Gastrocnemius medialis (tissue), 4 donors: ENCODE results near the gene CARD8. TPM values are rescaled to one million over a fixed set of nuclear protein-coding genes. Genes with fewer than 3 reads are reported as not detected.

Source experiments
- ATAC-seq, 2 donors: fragments of 150-250 bp; one replicate each; pipeline ENCODE4 v1.9.1; 2016
- DNase-seq, 2 donors: peaks; one replicate each; pipeline ENCODE4 v3.0.0-alpha.2; 2019
- H3K27ac ChIP-seq, 4 donors: fragments of 200-600 bp; sonication (generic); 1 replicate in 1 of 4; 2 replicates in 3 of 4; pipeline ENCODE4 v1.5.1; 2016 to 2018; ENCODE audit warnings: mild to moderate bottlenecking in 2 of 4, moderate library complexity in 1 of 4
- H3K27me3 ChIP-seq, 3 donors: fragments of 200-600 bp; sonication (generic) in 2 of 3; 1 replicate in 1 of 3; 2 replicates in 2 of 3; pipeline versions ENCODE4 v1.5.1 to v1.6.0; 2016 to 2019; ENCODE audit warnings: mild to moderate bottlenecking in 1 of 3, moderate library complexity in 1 of 3
- H3K36me3 ChIP-seq, 2 donors: fragments of 200-600 bp; sonication (generic) in 1 of 2; one replicate each; pipeline ENCODE4 v1.5.1; 2017 to 2018
- H3K4me1 ChIP-seq, 2 donors: fragments of 200-600 bp; sonication (generic) in 1 of 2; one replicate each; pipeline ENCODE4 v1.5.1; 2016 to 2017; ENCODE audit warnings: mild to moderate bottlenecking in 2 of 2
- H3K4me3 ChIP-seq, 4 donors: fragments of 200-600 bp; sonication (generic) in 3 of 4; 1 replicate in 1 of 4; 2 replicates in 3 of 4; pipeline ENCODE4 v1.5.1; 2016 to 2019; ENCODE audit warnings: mild to moderate bottlenecking in 2 of 4
- H3K9me3 ChIP-seq, 3 donors: fragments of 200-600 bp; sonication (generic) in 2 of 3; 1 replicate in 1 of 3; 2 replicates in 2 of 3; pipeline ENCODE4 v1.5.1; 2016 to 2019
- POLR2A ChIP-seq, 2 donors: fragments of 450-650 bp; IDR thresholded peaks; one replicate each; pipeline ENCODE4 v1.6.1; 2017; ENCODE audit warnings: antibody characterized with exemption in 2 of 2, mild to moderate bottlenecking in 2 of 2, moderate library complexity in 2 of 2
- in situ Hi-C, 4 donors: fragments of 200-750 bp; cut with MboI; loops; one replicate each; pipeline versions ENCODE4 v1.15.0 to v1.8.0; 2017; ENCODE audit warnings: low sequenced_read_pairs in 4 of 4
- intact Hi-C: fragments of 100-400 bp; cut with DNase I; formaldehyde crosslinking; loops from one replicate; pipeline ENCODE4 v1.15.1; 2023; ENCODE audit warnings: low total_unique reads
- total RNA-seq, 4 donors: library from RNA; depleted of rRNA; stranded (reverse); fragments of >200 nt; gene quantifications; one replicate each; pipeline versions ENCODE4 v1.1.0 to v1.2.3, GENCODE V29; 2016
- TF ChIP-seq, protein P1 (sequence below), 5 experiments: fragments of 450-650 bp in 3 of 5; fragments of 200-600 bp in 2 of 5; sonication (generic) in 2 of 5; IDR thresholded peaks in 4 of 5; conservative IDR thresholded peaks in 1 of 5; 1 replicate in 4 of 5; 2 replicates in 1 of 5; pipeline ENCODE4 v1.5.1; 2016 to 2019; ENCODE audit warnings: antibody characterized with exemption in 5 of 5, mild to moderate bottlenecking in 3 of 5, moderate library complexity in 3 of 5

CARD8 gene
- total RNA-seq, 4 donors from 2014 or later = 15.7 to 23.3 (median 20.2) TPM

DNA sequence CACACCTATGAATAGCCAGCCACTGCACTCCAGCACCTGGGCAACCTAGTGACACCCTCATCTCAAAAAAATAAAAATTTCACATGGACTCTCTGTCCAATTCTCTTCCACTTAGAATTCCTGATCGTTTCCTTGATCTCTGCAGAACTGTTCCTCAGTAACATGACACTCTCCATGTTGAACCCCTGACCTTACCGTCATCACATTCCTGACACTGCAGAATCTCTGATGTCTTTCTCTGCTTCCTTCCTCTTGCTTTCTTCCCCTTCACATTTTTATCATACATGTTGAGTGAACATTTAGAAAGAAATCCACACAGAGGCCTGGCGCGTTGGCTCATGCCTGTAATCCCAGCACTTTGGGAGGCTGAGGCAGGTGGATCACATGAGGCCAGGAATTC is 29.2 kb upstream of the CARD8 start:
- ATAC-seq (no peak), DNase-seq (no peak)
- TF ChIP-seq, protein P1, sequence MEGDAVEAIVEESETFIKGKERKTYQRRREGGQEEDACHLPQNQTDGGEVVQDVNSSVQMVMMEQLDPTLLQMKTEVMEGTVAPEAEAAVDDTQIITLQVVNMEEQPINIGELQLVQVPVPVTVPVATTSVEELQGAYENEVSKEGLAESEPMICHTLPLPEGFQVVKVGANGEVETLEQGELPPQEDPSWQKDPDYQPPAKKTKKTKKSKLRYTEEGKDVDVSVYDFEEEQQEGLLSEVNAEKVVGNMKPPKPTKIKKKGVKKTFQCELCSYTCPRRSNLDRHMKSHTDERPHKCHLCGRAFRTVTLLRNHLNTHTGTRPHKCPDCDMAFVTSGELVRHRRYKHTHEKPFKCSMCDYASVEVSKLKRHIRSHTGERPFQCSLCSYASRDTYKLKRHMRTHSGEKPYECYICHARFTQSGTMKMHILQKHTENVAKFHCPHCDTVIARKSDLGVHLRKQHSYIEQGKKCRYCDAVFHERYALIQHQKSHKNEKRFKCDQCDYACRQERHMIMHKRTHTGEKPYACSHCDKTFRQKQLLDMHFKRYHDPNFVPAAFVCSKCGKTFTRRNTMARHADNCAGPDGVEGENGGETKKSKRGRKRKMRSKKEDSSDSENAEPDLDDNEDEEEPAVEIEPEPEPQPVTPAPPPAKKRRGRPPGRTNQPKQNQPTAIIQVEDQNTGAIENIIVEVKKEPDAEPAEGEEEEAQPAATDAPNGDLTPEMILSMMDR (IDR thresholded peaks at IDR 0.05 in 4 of 5, conservative IDR thresholded peaks at IDR 0.05 in 1 of 5) = no peak
- TF ChIP-seq POLR2A (IDR thresholded peaks at IDR 0.05) = no peak
- peaks cover 0 to 4% (median 0%) of the 10 kb centered on the region in 3 donors for H3K9me3 ChIP-seq
- peaks cover 0 to 4% (median 0%) of the 10 kb centered on the region in 3 donors for H3K27me3 ChIP-seq
- intact Hi-C loops (no loop called here), in situ Hi-C loops (no loop called here)
- no peak overlapping the region for H3K4me3 ChIP-seq
- no peak overlapping the region for H3K27ac ChIP-seq
- no peaks in the 10 kb centered on the region for H3K4me1 ChIP-seq
- no peaks in the 10 kb centered on the region for H3K36me3 ChIP-seq

- peaks cover 0 to 4% (median 0%) of the 10 kb centered on the region in 3 donors for H3K27me3 ChIP-seq
- intact Hi-C loops = no loop called here
- in situ Hi-C loops = no loop called here
- peaks cover 0 to 4% (median 0%) of the 10 kb centered on the region in 3 donors for H3K9me3 ChIP-seq
- DNase-seq (no peak), ATAC-seq (no peak)
- no peak overlapping the region for H3K27ac ChIP-seq
- H3K4me3 ChIP-seq = no peak overlapping the region
- TF ChIP-seq POLR2A (IDR thresholded peaks at IDR 0.05) = no peak
- TF ChIP-seq, protein P1 (IDR thresholded peaks at IDR 0.05 in 4 of 5, conservative IDR thresholded peaks at IDR 0.05 in 1 of 5) = no peak
- no peaks in the 10 kb centered on the region for H3K4me1 ChIP-seq
- no peaks in the 10 kb centered on the region for H3K36me3 ChIP-seq
Observed at GRCh38 chr19:48283908-48284307, 28.2 kb upstream of the CARD8 start.

DNA sequence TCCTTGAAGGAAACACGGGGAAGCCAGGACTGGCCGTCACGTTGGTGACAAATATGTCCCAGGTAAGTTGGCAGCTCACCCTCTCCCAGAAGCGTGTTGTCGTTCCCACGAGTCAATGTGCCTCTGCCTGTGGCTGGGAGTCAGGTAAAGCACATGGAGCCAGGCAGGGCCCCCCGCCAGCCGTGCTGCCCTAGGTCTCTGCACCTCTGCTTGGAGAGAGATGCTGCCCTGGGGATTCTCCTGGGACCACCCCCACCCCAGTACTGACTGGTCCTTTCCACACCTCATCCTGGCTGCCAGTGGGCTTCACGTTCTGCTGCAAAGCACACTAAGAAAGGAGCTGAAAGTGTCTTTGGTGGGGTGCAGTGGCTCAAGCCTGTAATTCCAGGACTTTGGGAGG is 24.0 kb upstream of the CARD8 start:
- H3K36me3 ChIP-seq = no peaks in the 10 kb centered on the region
- no peaks in the 10 kb centered on the region for H3K4me1 ChIP-seq
- TF ChIP-seq, protein P1 (IDR thresholded peaks at IDR 0.05 in 4 of 5, conservative IDR thresholded peaks at IDR 0.05 in 1 of 5) = no peak
- TF ChIP-seq POLR2A (IDR thresholded peaks at IDR 0.05) = no peak
- no peak for ATAC-seq
- no peak for DNase-seq
- no peak overlapping the region for H3K27ac ChIP-seq
- H3K27me3 ChIP-seq = no peaks in the 10 kb centered on the region
- no peaks in the 10 kb centered on the region for H3K9me3 ChIP-seq
- intact Hi-C loops = no loop called here
- no peak overlapping the region for H3K4me3 ChIP-seq
- in situ Hi-C loops = no loop called here

DNA sequence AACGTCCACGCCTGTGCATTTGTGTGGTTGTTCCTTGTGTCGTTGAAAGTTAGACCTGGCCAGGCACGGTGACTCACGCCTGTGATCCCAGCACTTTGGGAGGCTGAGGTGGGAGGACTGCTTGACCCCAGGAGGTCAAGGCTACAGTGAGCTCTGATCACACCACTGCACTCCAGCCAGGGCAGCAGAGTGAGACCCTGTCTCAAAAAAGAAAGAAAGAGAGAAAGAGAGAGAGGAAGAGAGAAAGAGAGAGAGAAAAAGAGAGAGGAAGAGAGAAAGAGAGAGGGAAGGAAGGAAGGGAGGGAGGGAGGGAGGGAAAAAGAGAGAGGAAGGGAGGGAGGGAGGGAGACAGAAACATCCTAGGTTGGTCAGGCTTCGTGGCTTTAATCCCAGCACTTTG is 19.2 kb upstream of the CARD8 start:
- DNase-seq = no peak
- Histone ChIP-seq H3K4me3 (no peak overlapping the region), H3K9me3 (no peaks in the 10 kb centered on the region), H3K27ac (no peak overlapping the region), H3K36me3 (no peaks in the 10 kb centered on the region), H3K4me1 (peaks cover 0 to 11% of the 10 kb centered on the region in 2 donors), H3K27me3 (peaks cover 8 to 18% (median 16%) of the 10 kb centered on the region in 3 donors)
- intact Hi-C loops = no loop called here
- TF ChIP-seq, protein P1 (IDR thresholded peaks at IDR 0.05 in 4 of 5, conservative IDR thresholded peaks at IDR 0.05 in 1 of 5) = no peak
- no peak for TF ChIP-seq POLR2A (IDR thresholded peaks at IDR 0.05)
- no peak for ATAC-seq
- in situ Hi-C loops = loop anchor here in 2 of 4 donors (25.0 kb wide), 1 partner anchor 313 kb away; no protein-coding TSS in a partner anchor

DNA sequence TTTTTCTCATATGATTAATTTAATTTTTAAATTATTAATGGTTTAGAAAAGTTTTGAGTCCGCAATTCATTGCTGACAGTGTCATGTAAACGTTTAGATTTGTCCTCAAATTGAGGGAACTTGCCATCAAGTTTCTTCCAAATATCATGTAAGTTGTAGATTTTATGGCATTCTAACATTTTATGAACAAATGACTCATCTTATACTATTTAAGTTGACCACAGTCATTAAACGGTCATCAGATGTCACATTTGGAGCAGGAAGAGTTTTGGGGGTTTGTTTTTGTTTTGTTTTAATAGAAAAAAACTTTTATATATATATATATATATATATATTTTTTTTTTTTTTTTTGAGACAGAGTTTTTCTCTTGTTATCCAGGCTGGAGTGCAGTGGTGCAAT is 18.5 kb upstream of the CARD8 start:
- in situ Hi-C loops = loop anchor here in 2 of 4 donors (25.0 kb wide), 1 partner anchor 312 kb away; no protein-coding TSS in a partner anchor

More for the DNA sequence above, 18.5 kb upstream of the CARD8 start:
- no peaks in the 10 kb centered on the region for H3K9me3 ChIP-seq
- no peak for DNase-seq
- no peak overlapping the region for H3K27ac ChIP-seq
- intact Hi-C loops = no loop called here
- no peak overlapping the region for H3K4me3 ChIP-seq
- peaks cover 0 to 11% of the 10 kb centered on the region in 2 donors for H3K4me1 ChIP-seq
- peaks cover 8 to 21% (median 18%) of the 10 kb centered on the region in 3 donors for H3K27me3 ChIP-seq
- TF ChIP-seq POLR2A (IDR thresholded peaks at IDR 0.05) = no peak
- TF ChIP-seq, protein P1 (IDR thresholded peaks at IDR 0.05 in 4 of 5, conservative IDR thresholded peaks at IDR 0.05 in 1 of 5) = no peak
- no peak for ATAC-seq
- H3K36me3 ChIP-seq = no peaks in the 10 kb centered on the region
